Prostate gland (tissue), 2 donors: ENCODE measurements around the gene CFAP97D2.

Experiments used
- POLR2A ChIP-seq: fragments of 450-650 bp; IDR thresholded peaks from one replicate; pipeline ENCODE4 v1.6.1; 2016; ENCODE audit warnings: antibody characterized with exemption, mild to moderate bottlenecking
- TF ChIP-seq, protein P1 (sequence below), 4 experiments: fragments of 200-600 bp in 2 of 4; fragments of 450-650 bp in 2 of 4; sonication (generic) in 2 of 4; IDR thresholded peaks; 1 replicate in 3 of 4; 2 replicates in 1 of 4; pipeline ENCODE4 v1.5.1; 2016 to 2019; ENCODE audit warnings: antibody characterized with exemption in 4 of 4, mild to moderate bottlenecking in 2 of 4, moderate library complexity in 2 of 4

DNA sequence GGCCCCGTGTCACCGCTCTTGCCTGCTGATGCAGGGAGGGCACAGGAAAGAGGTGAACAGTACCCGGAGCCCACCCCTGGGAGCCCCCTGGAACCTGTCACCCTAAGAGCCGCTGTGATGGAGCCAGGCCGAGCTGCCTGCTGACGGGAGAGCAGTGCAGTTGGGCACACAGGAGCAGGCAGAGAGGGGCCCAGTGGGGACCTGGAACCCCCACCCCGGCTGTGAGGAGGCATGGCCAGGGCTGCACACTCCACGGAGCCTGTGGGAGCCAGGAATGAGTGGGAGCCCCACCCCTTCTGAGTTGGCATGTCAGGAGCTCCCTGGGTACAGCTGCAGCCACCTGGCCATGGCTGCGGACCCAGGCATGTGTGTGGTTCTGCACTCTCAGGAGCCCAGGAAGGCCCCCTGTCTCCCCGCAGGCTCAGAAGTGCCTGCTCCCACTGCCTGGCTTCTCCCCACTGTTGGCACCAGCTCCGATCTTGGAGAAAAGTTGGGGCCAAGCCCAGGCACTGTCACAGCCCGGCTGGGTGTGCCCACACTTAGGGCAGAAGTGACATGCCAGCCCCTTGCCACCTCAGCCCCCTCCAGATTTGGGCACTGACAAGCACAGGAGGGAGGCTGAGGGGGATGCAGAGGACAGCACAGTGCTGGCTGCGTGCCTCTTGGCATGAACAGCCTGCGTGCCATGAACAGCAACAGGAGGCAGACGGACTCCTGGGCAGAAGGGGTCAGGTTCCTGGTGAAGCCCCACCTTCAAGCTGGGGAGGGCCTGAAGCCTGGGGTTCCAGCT, 6.3 kb downstream of the CFAP97D2 start:
- TF ChIP-seq, protein P1, sequence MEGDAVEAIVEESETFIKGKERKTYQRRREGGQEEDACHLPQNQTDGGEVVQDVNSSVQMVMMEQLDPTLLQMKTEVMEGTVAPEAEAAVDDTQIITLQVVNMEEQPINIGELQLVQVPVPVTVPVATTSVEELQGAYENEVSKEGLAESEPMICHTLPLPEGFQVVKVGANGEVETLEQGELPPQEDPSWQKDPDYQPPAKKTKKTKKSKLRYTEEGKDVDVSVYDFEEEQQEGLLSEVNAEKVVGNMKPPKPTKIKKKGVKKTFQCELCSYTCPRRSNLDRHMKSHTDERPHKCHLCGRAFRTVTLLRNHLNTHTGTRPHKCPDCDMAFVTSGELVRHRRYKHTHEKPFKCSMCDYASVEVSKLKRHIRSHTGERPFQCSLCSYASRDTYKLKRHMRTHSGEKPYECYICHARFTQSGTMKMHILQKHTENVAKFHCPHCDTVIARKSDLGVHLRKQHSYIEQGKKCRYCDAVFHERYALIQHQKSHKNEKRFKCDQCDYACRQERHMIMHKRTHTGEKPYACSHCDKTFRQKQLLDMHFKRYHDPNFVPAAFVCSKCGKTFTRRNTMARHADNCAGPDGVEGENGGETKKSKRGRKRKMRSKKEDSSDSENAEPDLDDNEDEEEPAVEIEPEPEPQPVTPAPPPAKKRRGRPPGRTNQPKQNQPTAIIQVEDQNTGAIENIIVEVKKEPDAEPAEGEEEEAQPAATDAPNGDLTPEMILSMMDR (IDR thresholded peaks at IDR 0.05): no peak
- TF ChIP-seq POLR2A: no peak
